Liver (tissue), 9 donors: ENCODE results near the gene KCNQ4. TPM values are rescaled to one million over a fixed set of nuclear protein-coding genes. Genes with fewer than 3 reads are reported as not detected.

Experiments
- DNase-seq: peaks from one replicate; pipeline ENCODE4 v3.0.0-alpha.2; 2017; ENCODE audit warnings: low spot score
- H3K27ac ChIP-seq, 2 donors: one replicate each; pipeline ENCODE4 v1.7.0; 2013; ENCODE audit warnings: inconsistent platforms in 2 of 2, low read length in 2 of 2, control low read depth in 1 of 2, low read depth in 1 of 2, mild to moderate bottlenecking in 1 of 2
- H3K27me3 ChIP-seq, 4 donors: one replicate each; pipeline versions ENCODE4 v1.6.1 to v1.7.0; 2013; ENCODE audit warnings: low read length in 3 of 4, inconsistent platforms in 1 of 4, mild to moderate bottlenecking in 1 of 4, moderate library complexity in 1 of 4; ENCODE audit not compliant: control insufficient read depth in 4 of 4, insufficient read depth in 4 of 4
- H3K36me3 ChIP-seq, 4 donors: one replicate each; pipeline versions ENCODE4 v1.6.1 to v1.7.0; 2013; ENCODE audit warnings: low read length in 3 of 4, mild to moderate bottlenecking in 3 of 4, low read depth in 1 of 4, moderate library complexity in 1 of 4; ENCODE audit not compliant: control insufficient read depth in 4 of 4, insufficient read depth in 3 of 4
- H3K4me1 ChIP-seq, 4 donors: one replicate each; pipeline versions ENCODE4 v1.6.1 to v1.7.0; 2013; ENCODE audit warnings: low read length in 3 of 4, mild to moderate bottlenecking in 3 of 4, moderate library complexity in 1 of 4; ENCODE audit not compliant: control insufficient read depth in 4 of 4, insufficient read depth in 4 of 4
- H3K4me3 ChIP-seq, 3 donors: one replicate each; pipeline versions ENCODE4 v1.6.1 to v1.7.0; 2013; ENCODE audit warnings: low read length in 3 of 3, control low read depth in 1 of 3, low read depth in 1 of 3, mild to moderate bottlenecking in 1 of 3
- H3K9ac ChIP-seq, 2 donors: one replicate each; pipeline ENCODE4 v1.7.0; 2013; ENCODE audit warnings: low read length in 2 of 2, mild to moderate bottlenecking in 2 of 2, moderate library complexity in 2 of 2, control low read depth in 1 of 2, low read depth in 1 of 2
- H3K9me3 ChIP-seq, 4 donors: one replicate each; pipeline versions ENCODE4 v1.6.1 to v1.7.0; 2013; ENCODE audit warnings: low read length in 3 of 4; ENCODE audit not compliant: control insufficient read depth in 4 of 4
- CTCF ChIP-seq: fragments of 150-350 bp; IDR thresholded peaks from 2 replicates; pipeline ENCODE4 v1.5.1; 2017; ENCODE audit warnings: improper control_type of control experiment, low read depth, low read length; ENCODE audit not compliant: missing input control
- FOXA1 ChIP-seq: IDR thresholded peaks from 2 replicates; pipeline ENCODE4 v1.6.1; 2016; ENCODE audit warnings: antibody characterized with exemption
- FOXA2 ChIP-seq: IDR thresholded peaks from 2 replicates; pipeline ENCODE4 v1.6.1; 2016; ENCODE audit warnings: antibody characterized with exemption
- HNF4A ChIP-seq, 2 donors: conservative IDR thresholded peaks; 2 replicates each; pipeline ENCODE4 v1.6.1; 2016; ENCODE audit warnings: antibody characterized with exemption in 2 of 2, mild to moderate bottlenecking in 2 of 2
- MAX ChIP-seq: IDR thresholded peaks from 2 replicates; pipeline ENCODE4 v1.6.1; 2016; ENCODE audit warnings: antibody characterized with exemption
- RAD21 ChIP-seq, 2 donors: IDR thresholded peaks; 2 replicates each; pipeline ENCODE4 v1.6.1; 2016; ENCODE audit warnings: antibody characterized with exemption in 2 of 2, mild to moderate bottlenecking in 2 of 2
- TAF1 ChIP-seq: conservative IDR thresholded peaks from 2 replicates; pipeline ENCODE4 v1.6.1; 2016; ENCODE audit warnings: antibody characterized with exemption, mild to moderate bottlenecking
- YY1 ChIP-seq: IDR thresholded peaks from 2 replicates; pipeline ENCODE4 v1.6.1; 2016; ENCODE audit warnings: antibody characterized with exemption, mild to moderate bottlenecking
- ZBTB33 ChIP-seq: IDR thresholded peaks from 2 replicates; pipeline ENCODE4 v1.6.1; 2016; ENCODE audit warnings: antibody characterized with exemption
- WGBS: extraction: QIAGEN DNeasy Blood & Tissue Kit; methylation state at CpG from one replicate; pipeline ENCODE4 v1.1.7; 2013; 5-methylcytosine and 5-hydroxymethylcytosine counted together
- polyA plus RNA-seq, 2 donors: library from polyadenylated mRNA; stranded (reverse) in 1 of 2; unstranded in 1 of 2; fragments of 200-250 nt in 1 of 2; fragments of >200 nt in 1 of 2; fragmentation: Nextera tagmentation in 1 of 2; extraction: Ambion mirVana in 1 of 2; gene quantifications; one replicate each; pipeline versions ENCODE4 v1.2.1 to v1.2.3, GENCODE V29; 2013 to 2015
- total RNA-seq, 2 donors: library from RNA; depleted of rRNA; stranded (reverse); fragments of >200 nt; gene quantifications; one replicate each; pipeline ENCODE4 v1.2.3, GENCODE V29; 2014
- donor health status: healthy.
- donor health status: healthy.
- donor health status: healthy.
- donor health status: healthy.
- donor health status: healthy.

Gene KCNQ4
- total and polyA plus RNA-seq, 4 donors = 0.10 to 2.1 (median 0.27) TPM

- Histone ChIP-seq H3K36me3 (no peaks in the 10 kb centered on the region), H3K9me3 (no peaks in the 10 kb centered on the region), H3K27ac (no peak overlapping the region), H3K4me1 (peaks cover 8 to 25% (median 12%) of the 10 kb centered on the region in 4 donors), H3K9ac (no peak overlapping the region), H3K4me3 (no peak overlapping the region), H3K27me3 (no peaks in the 10 kb centered on the region)
- no peak for TF ChIP-seq FOXA1
- TF ChIP-seq YY1 = no peak
- no peak for TF ChIP-seq FOXA2
- no peak for TF ChIP-seq ZBTB33
- no peak for TF ChIP-seq TAF1
- no peak for TF ChIP-seq HNF4A (conservative IDR thresholded peaks at IDR 0.05)
- TF ChIP-seq RAD21 (IDR thresholded peaks at IDR 0.05) = no peak
- 85% methylated on average over 9 of the region's 9 CpGs for WGBS
- no peak for DNase-seq
These were observed 2.8 kb downstream of the KCNQ4 start for GRCh38 chr1:40786171-40786994.

GRCh38 chr1:40786995-40787705 is 3.6 kb downstream of the KCNQ4 start:
- H3K4me1 ChIP-seq = peaks cover 8 to 25% (median 12%) of the 10 kb centered on the region in 4 donors
- no peak for DNase-seq
- H3K4me3 ChIP-seq = no peak overlapping the region
- H3K9me3 ChIP-seq = no peaks in the 10 kb centered on the region
- H3K9ac ChIP-seq = no peak overlapping the region
- TF ChIP-seq FOXA2 (no peak), RAD21 (IDR thresholded peaks at IDR 0.05) (no peak)
- no peaks in the 10 kb centered on the region for H3K27me3 ChIP-seq
- no peak overlapping the region for H3K27ac ChIP-seq
- WGBS = 94% methylated on average over 9 of the region's 9 CpGs
- H3K36me3 ChIP-seq = no peaks in the 10 kb centered on the region

- WGBS = 87% methylated on average over 19 of the region's 19 CpGs
- no peak for TF ChIP-seq CTCF
- no peak for TF ChIP-seq MAX
- TF ChIP-seq YY1 = no peak
- no peak for TF ChIP-seq FOXA1
- H3K27ac ChIP-seq = no peak overlapping the region
- no peaks in the 10 kb centered on the region for H3K27me3 ChIP-seq
- no peak overlapping the region for H3K9ac ChIP-seq
- no peaks in the 10 kb centered on the region for H3K36me3 ChIP-seq
- no peaks in the 10 kb centered on the region for H3K9me3 ChIP-seq
- peaks cover 5 to 23% (median 10%) of the 10 kb centered on the region in 4 donors for H3K4me1 ChIP-seq
- DNase-seq = no peak
- no peak overlapping the region for H3K4me3 ChIP-seq
These were observed 4.4 kb downstream of the KCNQ4 start for GRCh38 chr1:40787737-40788560.
